Left renal pelvis (tissue), 4 donors: ENCODE measurements around the gene METTL8. TPM values are rescaled to one million over a fixed set of nuclear protein-coding genes. Genes with fewer than 3 reads are reported as not detected.
A peak's percentile ranks its signal among the peaks of the same experiment; 100 is the strongest.

Experiments used
- DNase-seq, 4 donors: peaks; one replicate each; pipeline ENCODE4 v3.0.0-alpha.2; 2013; ENCODE audit warnings: low read depth in 4 of 4, low spot score in 3 of 4
- polyA plus RNA-seq, 4 donors: library from polyadenylated mRNA; unstranded; fragments of 120-200 nt; gene quantifications; one replicate each; pipeline ENCODE4 v1.2.1, GENCODE V29; 2013; ENCODE audit not compliant: insufficient read length in 4 of 4

METTL8 gene, protein sequence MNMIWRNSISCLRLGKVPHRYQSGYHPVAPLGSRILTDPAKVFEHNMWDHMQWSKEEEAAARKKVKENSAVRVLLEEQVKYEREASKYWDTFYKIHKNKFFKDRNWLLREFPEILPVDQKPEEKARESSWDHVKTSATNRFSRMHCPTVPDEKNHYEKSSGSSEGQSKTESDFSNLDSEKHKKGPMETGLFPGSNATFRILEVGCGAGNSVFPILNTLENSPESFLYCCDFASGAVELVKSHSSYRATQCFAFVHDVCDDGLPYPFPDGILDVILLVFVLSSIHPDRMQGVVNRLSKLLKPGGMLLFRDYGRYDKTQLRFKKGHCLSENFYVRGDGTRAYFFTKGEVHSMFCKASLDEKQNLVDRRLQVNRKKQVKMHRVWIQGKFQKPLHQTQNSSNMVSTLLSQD
- 10 to 100 TPM; 14.6 to 17.8 (median 16.2) TPM for polyA plus RNA-seq

DNA sequence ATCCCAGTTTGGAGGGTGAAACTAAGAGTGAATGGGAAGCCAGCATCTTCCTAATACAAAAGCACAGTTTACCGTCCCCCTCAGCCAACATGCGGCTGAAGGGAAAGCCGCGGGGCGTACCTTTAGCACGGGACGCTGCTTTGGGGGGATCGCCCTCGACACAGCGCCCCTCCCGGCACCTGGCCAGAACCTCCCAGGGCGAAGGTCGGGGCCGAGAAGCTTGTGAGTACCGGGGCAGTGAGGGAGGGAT, at the start of gene METTL8:
Gene METTL8, minus strand, starts transcription at position 228 of the 250 bp plus-strand sequence. CDS start 41,805 bp downstream, outside the sequence.
- DNase-seq: no peak

DNA sequence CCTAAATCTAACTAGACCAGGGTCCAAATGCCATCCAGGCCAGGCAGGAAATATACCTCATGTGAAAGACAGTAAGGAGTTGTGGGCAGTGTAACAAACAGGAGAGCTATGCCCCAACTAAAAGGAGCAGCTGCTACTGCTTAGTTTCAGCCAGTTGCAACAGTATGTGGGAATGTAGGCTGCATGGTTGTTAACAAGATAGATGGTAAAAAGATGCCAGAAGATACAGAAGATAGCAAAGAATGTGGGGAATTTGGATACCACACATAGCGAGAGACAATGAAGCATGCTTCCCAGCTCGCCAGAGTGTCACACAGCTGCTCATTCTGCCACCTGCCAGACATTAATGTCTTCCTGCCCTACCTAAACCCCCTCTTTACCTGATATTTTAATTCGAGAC, 49.1 kb upstream of the METTL8 start:
- peak in 2 of 4 donors; percentile 3 to 17 for DNase-seq

DNA sequence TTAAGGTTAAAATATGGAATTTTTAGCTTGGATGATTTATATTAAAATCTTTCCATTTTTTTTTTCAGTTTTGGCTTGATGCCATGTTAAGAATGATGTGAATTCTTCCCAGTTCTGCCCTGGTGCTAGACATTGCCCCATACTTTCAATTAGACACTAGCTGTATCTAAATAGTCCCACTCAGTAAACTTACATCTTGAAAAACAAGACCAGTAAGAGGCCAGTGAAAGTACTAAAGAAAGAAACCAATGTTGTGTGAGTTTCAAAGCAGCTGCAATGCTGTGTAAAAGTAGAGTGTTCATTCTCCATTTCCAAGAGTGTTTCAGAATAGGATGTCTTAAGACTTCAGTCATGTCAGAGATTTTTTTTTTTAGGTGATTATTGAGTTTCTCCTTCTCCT, 48.5 kb upstream of the METTL8 start:
- DNase-seq: no peak

DNA sequence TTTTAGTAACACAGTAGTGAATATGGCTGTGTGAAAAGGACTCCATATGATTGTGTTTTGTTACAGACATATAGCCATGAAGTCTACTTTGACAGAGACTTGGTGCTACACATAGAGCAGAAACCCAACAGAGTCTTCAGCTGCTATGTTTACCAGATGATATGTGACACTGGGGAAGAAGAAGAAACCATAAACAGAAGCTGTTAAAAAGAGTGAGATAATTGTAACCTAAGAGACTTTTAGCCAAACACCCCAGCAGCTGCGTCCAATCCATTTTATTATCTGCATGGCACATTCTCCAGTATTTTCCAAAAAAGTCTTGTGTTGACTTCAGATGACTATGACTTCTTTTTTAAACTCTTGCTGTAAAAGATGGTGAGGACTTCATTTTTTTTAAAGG, 47.1 kb upstream of the METTL8 start:
- DNase-seq: peak in 3 of 4 donors; percentile 26 to 52 (median 35)

DNA sequence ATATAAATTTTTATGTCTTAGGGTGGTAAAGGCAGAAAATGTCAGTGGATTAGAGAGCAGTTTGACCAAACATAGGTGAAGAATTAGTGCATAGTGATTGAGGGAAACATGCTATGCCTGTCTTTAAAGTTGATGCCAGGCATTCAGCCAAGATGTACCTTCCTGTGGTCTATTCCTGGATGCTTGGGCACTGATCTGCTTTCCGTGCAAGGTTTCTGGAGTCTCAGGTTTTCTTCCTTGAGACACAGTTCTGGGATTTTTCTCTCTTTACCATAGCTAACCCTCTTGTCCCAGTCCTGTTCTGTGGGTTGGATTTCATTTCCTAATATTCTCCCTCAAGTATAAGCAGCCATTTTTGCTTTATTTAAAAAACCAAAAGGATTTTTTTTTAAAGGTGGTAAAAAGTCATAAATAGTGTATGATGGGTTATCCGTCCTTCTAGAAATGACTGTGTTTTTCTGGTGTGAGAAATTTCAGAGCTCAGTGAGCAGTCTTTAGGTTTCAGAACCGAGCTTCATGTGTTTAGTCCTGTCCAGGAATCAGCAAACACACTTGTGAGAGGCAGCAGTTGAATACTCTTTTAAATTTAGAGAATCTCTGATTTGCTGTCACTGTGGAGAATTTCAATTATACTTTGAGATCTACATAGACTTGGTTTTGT, 45.5 kb upstream of the METTL8 start:
- no peak for DNase-seq

DNA sequence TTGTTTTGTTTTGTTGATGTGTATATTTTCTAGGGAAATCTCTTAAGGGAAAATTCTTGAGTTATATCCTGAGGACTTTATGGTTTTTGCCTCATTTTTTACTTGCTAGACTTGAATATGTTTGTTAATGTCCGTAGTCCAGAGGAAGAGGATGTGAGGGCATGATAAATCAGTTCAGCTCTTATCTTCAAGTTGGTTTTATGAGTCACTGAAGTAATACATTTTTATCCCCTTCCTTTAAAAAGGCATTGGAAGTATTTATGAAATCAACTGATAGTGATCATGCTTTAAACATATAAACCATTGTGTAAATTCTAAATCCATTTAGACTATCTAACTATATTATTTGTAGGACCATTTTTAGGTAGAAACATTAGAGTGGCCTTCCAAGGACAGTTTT, 44.6 kb upstream of the METTL8 start:
- no peak for DNase-seq

DNA sequence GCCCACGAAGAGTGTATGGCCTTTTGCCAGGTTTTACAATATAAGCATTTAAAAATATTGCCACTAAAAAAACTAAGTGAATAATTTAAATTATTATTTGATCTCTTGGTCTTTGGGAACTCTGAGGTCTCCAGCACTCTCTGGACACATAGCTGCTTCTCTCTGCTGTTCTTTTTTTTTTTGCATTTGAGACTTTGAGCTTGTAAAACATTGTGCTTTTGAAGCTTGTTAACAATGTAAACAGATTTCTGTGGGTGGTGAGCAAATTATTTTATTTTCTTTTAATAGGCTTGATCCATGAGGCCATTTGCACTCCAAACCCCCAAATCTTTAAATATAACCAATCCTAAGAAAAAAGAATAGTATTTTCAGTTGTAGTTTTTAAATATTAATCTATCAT, 42.2 kb upstream of the METTL8 start:
- DNase-seq: no peak

DNA sequence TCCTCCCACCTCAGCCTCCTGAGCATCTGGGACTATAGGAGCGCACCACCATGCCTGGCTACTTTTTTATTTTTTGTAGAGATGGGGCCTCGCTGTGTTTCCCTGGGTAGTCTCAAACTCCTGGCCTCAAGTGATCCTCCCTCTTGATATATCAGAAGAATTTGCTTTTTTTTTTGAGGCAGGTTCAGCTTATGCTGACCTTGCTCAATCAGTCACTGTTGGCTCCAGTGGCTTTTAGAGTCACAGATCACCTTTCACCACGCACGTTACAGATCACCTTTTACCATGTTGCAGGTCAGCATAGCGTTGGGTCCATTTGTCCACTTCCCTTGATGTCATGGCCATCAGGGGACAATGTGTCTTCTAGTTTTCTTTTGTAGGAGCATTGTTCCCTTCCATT, 36.3 kb upstream of the METTL8 start:
- DNase-seq: no peak

DNA sequence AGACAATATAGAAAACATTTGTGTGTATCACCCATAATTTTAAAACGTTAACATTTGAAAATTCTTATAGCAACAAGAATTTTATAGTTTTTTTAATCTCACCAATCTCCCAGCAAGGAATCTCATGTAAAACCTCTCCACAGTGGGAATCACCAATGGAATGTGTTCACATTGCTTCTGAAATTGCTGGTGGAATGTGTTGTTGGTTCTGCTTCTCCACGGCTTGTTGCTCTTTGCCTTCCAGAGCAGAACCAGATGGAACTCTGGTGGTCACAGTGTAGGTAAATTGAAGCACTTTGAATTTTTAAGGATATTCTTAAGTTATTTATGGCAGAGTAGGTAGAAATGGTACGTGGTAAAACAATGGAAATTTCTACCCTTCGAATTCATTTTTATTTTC, 35.4 kb upstream of the METTL8 start:
- DNase-seq: peak in 1 of 4 donors; percentile 1

DNA sequence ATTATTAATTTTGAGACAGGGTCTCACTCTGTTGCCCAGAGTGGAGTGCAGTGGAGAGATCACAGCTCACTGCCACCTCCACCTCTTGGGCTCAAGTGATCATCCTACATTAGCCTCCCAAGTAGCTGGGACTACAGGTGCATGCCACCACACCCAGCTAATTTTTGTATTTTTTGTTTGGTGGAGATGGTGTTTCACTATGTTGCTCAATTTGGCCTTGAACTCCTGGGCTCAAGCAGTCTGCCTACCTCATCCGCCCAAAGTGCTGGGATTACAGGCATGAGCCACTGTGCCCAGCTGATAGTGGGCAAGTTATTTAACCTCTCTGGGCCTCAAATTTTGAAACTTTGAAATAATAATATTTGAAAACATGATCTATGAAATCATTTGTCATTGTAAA, 26.7 kb upstream of the METTL8 start:
- no peak for DNase-seq

DNA sequence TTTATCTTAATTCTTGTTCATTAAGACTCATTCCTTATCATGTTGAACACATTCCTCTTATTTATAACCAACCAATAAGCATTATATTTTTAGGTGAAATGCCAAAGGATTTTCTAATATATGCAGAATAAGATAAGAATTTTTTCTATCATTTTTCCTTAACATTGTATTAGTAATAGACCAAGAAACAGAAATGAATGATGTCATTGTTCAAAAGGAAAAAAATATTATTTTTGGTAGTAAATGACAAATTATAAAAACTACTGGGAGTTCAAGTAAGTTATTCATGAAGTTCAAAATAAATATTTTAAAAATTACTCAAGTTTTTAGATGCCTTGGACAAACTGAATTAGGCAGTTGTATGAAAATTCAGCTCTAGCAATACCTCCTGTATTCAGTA, 25.7 kb upstream of the METTL8 start:
- DNase-seq: no peak

DNA sequence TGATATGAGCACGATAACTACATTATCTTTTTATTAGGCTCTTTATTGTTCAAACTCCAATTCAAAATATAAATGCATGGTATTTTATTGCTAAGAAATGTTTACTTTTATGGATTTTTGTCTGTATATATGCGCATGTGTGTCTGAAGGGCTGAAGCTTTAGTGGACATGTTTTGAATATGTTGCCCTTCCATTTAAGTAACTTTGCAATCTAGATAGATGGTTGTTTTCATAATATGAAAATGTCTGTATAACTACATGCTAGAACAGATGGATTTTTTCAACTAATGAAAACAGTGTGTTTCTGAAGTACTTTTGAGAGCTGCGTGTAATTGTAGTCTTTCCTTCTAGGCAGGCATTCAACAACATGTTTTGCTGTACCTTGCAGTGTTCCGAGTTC, 19.0 kb upstream of the METTL8 start:
- DNase-seq: no peak

DNA sequence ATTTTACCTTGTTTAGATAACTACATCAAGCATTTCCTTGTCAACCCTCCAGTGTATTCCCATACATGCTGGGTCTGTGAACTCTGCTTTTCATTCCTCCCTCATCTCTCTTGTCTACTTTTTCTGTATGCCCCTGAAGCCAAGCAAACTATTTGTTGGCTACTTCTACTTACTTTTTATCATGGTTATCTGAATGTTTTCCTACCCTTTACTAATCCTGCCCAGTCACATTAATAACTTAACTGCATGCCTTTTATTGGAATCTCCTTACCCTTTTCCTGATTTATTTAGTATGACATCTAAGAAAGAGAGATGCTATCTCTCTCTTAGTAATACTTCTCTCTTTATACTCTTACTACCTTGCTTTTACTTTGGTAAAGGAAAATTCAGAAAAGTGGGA, 17.3 kb upstream of the METTL8 start:
- DNase-seq: no peak

DNA sequence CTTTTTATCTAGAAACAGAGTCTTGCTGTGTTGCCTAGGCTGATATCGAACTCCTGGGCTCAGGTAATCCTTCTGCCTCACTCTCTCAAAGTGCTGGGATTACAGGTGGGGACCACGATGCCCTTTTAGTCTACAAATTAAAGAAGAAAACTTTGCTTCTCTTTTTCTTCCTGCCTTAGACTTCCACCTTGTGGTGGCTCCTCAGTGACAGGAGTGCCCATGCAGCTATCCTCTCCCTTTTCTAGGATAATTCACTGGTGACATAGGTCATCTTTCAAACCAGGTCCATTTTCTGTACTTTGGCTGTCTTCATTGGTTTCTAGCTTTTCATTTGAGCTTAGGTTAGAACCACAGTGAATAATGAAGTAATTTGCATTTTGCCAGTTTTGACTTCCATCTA, 13.9 kb upstream of the METTL8 start:
- DNase-seq: no peak

DNA sequence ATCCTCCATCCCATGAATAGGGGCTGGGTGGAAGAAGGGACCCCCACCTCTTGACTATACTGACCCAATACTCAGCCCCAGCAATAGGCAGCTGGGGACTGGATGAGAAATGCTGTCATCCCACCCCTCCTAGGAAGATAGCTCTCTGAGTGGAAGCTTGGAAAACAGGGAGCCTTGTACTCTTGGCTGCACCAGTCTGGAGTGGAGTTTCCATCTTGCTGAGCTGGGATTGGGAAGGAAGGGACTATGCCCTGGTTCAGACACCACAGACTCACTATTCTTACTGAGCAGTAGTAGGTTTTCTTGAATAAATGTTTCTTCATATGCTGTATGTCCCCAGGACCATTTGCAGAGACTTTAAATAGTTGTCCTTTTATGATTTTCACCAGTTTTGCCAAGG, 7.7 kb upstream of the METTL8 start:
- no peak for DNase-seq

DNA sequence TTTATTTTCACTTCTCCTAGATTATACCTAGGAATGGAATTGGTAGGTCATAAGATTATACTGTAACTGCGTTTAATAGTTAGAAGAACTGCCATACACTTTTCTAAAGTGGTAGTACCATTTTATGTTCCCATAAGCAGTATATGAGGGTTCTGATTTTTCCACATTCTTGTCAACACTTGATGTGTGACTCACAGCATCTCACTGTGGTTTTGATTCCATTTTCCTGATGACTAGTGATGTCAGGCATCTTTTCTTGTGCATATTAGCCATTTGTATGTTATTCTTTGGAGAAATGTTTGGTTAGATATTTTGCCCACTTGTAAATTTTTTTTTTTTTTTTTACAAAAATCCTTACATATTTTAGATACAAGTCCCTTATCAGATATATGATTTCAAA, 2.5 kb upstream of the METTL8 start:
- no peak for DNase-seq

DNA sequence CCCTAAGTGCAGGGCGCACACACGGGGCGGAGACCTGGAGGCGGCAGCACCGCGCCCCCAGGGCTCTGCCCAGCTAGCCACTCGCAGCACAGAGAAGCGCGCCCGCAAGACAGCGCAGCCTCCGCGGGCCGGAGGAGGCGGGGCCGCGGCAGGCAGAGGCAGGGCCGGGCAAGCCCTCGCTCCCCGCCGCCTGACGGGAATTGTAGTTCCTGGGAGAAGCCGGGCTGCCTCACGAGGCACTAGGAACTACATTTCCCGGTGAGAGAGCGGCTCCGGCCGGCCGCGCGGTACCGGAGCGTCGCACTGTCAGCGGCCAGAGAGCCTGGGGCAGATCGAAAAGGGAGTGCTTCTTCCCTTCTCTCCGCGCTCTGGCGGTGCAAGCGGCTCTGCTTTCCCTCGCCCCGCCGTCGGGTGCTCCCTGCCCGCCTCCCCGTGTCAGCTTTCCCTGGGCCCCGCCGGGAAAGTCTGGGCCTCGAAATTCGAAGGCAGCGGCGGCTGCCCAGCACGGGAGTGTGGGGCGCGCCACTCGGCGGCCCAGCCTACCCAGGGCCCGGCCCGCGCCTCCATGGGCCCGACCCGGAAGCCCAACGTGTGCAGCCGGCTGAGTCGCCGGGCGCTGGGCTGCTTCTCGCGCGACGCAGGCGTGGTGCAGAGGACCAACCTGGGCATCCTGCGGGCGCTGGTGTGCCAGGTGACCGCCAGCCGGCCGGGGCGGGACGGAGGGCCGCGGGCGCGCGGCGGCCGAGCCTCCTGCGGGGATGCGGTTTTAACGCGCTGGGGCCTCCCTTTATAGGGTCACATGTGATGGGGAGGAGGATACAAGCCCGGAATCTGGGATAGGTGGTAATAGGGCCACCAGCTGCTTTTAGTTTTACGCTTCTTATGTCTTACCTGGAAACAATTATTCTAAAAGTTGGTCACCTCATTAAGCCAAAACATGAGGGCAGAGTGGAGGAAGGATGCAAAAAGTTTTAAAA, 511 bp upstream of the METTL8 start, which contains the start of gene DCAF17:
Gene DCAF17, plus strand, starts transcription at position 214 of the 977 bp plus-strand sequence. Its CDS starts 352 bp downstream, at position 566.
- peak; percentile 82 to 91 (median 86) for DNase-seq

DNA sequence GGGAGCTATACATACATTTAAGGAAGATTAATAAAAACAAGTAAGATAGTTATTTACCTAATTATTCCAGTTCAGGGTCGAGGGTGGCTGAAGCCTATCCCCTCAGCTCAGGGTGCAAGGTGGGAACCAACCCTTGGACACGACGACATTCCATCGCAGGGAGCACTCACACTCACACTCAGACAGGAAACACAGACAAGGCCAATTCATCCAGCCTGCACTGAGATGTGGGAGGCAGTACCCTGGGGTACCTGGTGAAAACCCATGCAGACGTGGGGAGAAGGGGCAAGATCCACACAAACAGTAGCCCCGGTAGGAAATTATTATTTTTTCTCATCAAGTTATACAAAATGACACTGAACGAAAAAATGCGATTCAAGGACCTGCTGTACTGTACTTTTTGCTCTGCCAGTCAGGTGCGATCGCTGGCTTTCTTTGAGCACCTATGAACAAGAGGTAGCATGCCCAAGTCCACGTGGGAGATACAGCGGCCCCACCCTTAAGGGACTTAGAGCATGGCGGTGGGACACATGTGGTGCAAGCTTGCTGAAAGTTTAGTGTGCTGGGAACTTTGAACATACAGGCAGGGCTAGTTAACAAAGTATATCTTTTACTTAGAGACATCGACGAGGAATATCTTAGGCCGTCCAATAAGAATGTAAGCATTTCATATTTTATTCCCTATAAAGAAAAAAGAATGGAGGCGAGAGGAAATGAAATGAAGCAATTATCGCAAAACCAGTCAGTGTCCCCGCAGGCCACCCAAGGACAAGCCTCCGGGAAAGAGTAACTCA, 624 bp downstream of the METTL8 start:
- DNase-seq: peak in 2 of 4 donors; percentile 14 to 19

DNA sequence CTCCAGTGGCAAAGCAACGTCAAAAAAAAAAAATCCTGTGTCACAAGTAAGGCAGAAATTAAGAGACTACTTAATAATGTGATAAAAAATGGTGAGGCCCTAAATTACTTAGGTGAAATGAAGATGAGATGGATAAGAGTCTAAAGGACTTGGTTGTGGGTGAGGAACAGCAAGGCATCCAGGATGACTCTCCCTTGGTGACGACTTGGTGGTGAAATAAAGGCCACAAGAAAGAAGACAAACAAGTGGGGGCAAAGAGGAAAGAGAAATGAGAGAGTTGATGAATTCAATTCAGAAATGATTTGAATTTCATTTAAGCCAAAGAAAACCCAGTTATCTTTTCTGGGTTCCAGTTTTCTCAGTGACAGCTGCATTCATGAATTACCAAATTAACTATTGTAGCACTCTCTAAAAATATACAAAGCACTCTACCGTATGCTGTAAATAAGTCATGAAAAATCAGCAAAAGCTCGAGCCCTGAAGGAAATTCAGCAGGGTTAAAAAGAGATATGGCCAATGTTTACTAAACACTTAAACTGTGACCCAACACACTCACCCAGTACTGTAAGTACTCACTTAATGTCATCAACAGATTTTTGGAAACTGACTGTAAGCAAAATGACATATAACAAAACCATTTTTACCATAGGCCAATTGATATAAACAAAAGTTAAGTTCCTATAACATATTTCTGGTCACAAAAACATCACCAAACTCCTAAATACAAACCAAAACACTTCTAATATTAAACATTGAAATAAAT, 1.4 kb downstream of the METTL8 start:
- DNase-seq: no peak
